ENCODE data around the gene TAPT1. TPM values are rescaled to one million over a fixed set of nuclear protein-coding genes. Genes with fewer than 3 reads are reported as not detected.

TAPT1 gene
- total RNA-seq, 1 experiment from 2014 or later, result 13.8 TPM

GRCh38 chr4:16225167-16225862 lies 956 bp downstream of the TAPT1 start:
- intact Hi-C loops (cut with micrococcal nuclease; ENCODE audit: unreplicated experiment), result loop anchor here (5.0 kb wide), 1 partner anchor 42 kb away; no protein-coding TSS in a partner anchor

GRCh38 chr4:16224264-16225166 lies 1.8 kb downstream of the TAPT1 start:
- Histone ChIP-seq H3K27me3 (ENCODE audit: insufficient read depth, low read depth) (no peaks in the 10 kb centered on the region), H3K27ac (peak overlapping the region; percentile 24; the same call in 1 of the 2 replicates), H3K4me1 (replicated peaks; ENCODE audit: insufficient read depth) (peaks cover 18% of the 10 kb centered on the region; the same call in 1 of the 2 replicates), H4K20me1 (ENCODE audit: insufficient read depth) (no peaks in the 10 kb centered on the region), H3K4me2 (peak overlapping the region; percentile 91), H3K36me3 (ENCODE audit: low read depth) (no peaks in the 10 kb centered on the region), H3K9me2 (ENCODE audit: insufficient read depth) (no peaks in the 10 kb centered on the region), H3K9me3 (ENCODE audit: insufficient read depth, low read depth) (no peaks in the 10 kb centered on the region), H3K4me3 (peak overlapping the region; percentile 60), H3F3A (ENCODE audit: insufficient read depth, low read depth) (no peaks in the 10 kb centered on the region), H2AFZ (peak overlapping the region; percentile 70), H3K79me2 (ENCODE audit: low read depth) (peaks cover 39% of the 10 kb centered on the region)
- DNase-seq, result no peak
- intact Hi-C loops (cut with micrococcal nuclease; ENCODE audit: unreplicated experiment), result loop anchor here (5.0 kb wide), 1 partner anchor 43 kb away; no protein-coding TSS in a partner anchor
- no TSS peak for BruUV-seq (replicated peaks)
- ChIA-PET CTCF (no interaction called here), POLR2A (ENCODE audit: unreplicated experiment) (interaction anchor here (0.8 kb wide), 1 partner anchor 334 kb away, joined by 3 read pairs; no protein-coding TSS in a partner anchor)
- no peak for TF ChIP-seq EZH2 (IDR thresholded peaks at IDR 0.05; ENCODE audit: low read depth)
- TF ChIP-seq, protein P1, sequence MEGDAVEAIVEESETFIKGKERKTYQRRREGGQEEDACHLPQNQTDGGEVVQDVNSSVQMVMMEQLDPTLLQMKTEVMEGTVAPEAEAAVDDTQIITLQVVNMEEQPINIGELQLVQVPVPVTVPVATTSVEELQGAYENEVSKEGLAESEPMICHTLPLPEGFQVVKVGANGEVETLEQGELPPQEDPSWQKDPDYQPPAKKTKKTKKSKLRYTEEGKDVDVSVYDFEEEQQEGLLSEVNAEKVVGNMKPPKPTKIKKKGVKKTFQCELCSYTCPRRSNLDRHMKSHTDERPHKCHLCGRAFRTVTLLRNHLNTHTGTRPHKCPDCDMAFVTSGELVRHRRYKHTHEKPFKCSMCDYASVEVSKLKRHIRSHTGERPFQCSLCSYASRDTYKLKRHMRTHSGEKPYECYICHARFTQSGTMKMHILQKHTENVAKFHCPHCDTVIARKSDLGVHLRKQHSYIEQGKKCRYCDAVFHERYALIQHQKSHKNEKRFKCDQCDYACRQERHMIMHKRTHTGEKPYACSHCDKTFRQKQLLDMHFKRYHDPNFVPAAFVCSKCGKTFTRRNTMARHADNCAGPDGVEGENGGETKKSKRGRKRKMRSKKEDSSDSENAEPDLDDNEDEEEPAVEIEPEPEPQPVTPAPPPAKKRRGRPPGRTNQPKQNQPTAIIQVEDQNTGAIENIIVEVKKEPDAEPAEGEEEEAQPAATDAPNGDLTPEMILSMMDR (conservative IDR thresholded peaks at IDR 0.05), result no peak

More at GRCh38 chr4:16225167-16225862, 956 bp downstream of the TAPT1 start:
- POLR2A ChIA-PET (ENCODE audit: unreplicated experiment), result no interaction called here
- Histone ChIP-seq H3K4me2 (peak overlapping the region; percentile 91), H3K36me3 (ENCODE audit: low read depth) (no peaks in the 10 kb centered on the region), H3K4me3 (peak overlapping the region; percentile 60), H3K79me2 (ENCODE audit: low read depth) (peaks cover 39% of the 10 kb centered on the region), H3F3A (ENCODE audit: insufficient read depth, low read depth) (no peaks in the 10 kb centered on the region), H4K20me1 (ENCODE audit: insufficient read depth) (no peaks in the 10 kb centered on the region), H3K27ac (peak overlapping the region; percentile 24; the same call in 1 of the 2 replicates), H3K4me1 (replicated peaks; ENCODE audit: insufficient read depth) (peaks cover 18% of the 10 kb centered on the region; the same call in 1 of the 2 replicates), H3K9me2 (ENCODE audit: insufficient read depth) (no peaks in the 10 kb centered on the region), H2AFZ (peak overlapping the region; percentile 70), H3K9me3 (ENCODE audit: insufficient read depth, low read depth) (no peaks in the 10 kb centered on the region), H3K27me3 (ENCODE audit: insufficient read depth, low read depth) (no peaks in the 10 kb centered on the region)
- TSS peak; percentile 24 for BruUV-seq (replicated peaks)
- TF ChIP-seq, protein P1 (conservative IDR thresholded peaks at IDR 0.05), result no peak
- no peak for TF ChIP-seq EZH2 (IDR thresholded peaks at IDR 0.05; ENCODE audit: low read depth)
- DNase-seq, result peak in 1 of 2 experiments; percentile 43
- CTCF ChIA-PET, result interaction anchor here (0.6 kb wide), 1 partner anchor 85 kb away, joined by 3 read pairs; no protein-coding TSS in a partner anchor

- Histone ChIP-seq H3K79me2 (ENCODE audit: low read depth) (peaks cover 39% of the 10 kb centered on the region), H3K9me3 (ENCODE audit: insufficient read depth, low read depth) (no peaks in the 10 kb centered on the region), H4K20me1 (ENCODE audit: insufficient read depth) (no peaks in the 10 kb centered on the region), H3K27ac (no peak overlapping the region), H3K4me3 (no peak overlapping the region), H3K9me2 (ENCODE audit: insufficient read depth) (no peaks in the 10 kb centered on the region), H3K27me3 (ENCODE audit: insufficient read depth, low read depth) (no peaks in the 10 kb centered on the region), H2AFZ (no peak overlapping the region), H3K4me2 (no peak overlapping the region), H3K36me3 (ENCODE audit: low read depth) (no peaks in the 10 kb centered on the region), H3K4me1 (replicated peaks; ENCODE audit: insufficient read depth) (peaks cover 18% of the 10 kb centered on the region; the same call in 1 of the 2 replicates), H3F3A (ENCODE audit: insufficient read depth, low read depth) (no peaks in the 10 kb centered on the region)
- DNase-seq, result no peak
- TF ChIP-seq, protein P1 (conservative IDR thresholded peaks at IDR 0.05), result no peak
- TF ChIP-seq EZH2 (IDR thresholded peaks at IDR 0.05; ENCODE audit: low read depth), result no peak
- intact Hi-C loops (cut with micrococcal nuclease; ENCODE audit: unreplicated experiment), result no loop called here
- ChIA-PET POLR2A (ENCODE audit: unreplicated experiment) (no interaction called here), CTCF (no interaction called here)
- no TSS peak for BruUV-seq (replicated peaks)
Observed at GRCh38 chr4:16222957-16223527, 3.2 kb downstream of the TAPT1 start.

Data from PC-9 (cell line).